ENCODE measurements around the gene TBC1D2. TPM values are rescaled to one million over a fixed set of nuclear protein-coding genes. Genes with fewer than 3 reads are reported as not detected.

The TBC1D2 gene
- total and polyA plus RNA-seq, 2 experiments from 2014 or later, result 3.7 to 6.8 TPM

GRCh38 chr9:98230304-98230703 is 25.1 kb downstream of the TBC1D2 start (continued):
- TF ChIP-seq CTCF (conservative IDR thresholded peaks at IDR 0.05; ENCODE audit: low read depth in 2 of 2) (no peak), ZNF114 (CRISPR knock-in tag; IDR thresholded peaks at IDR 0.05) (no peak), NANOG (IDR thresholded peaks at IDR 0.05; ENCODE audit: borderline replicate concordance) (no peak), JUNB (IDR thresholded peaks at IDR 0.05; ENCODE audit: unreplicated experiment) (no peak)

- Histone ChIP-seq H3K79me2 (replicated peaks; ENCODE audit: insufficient read depth) (no peaks in the 10 kb centered on the region), H3K27ac (ENCODE audit: low read depth) (no peak overlapping the region), H3K4me2 (no peak overlapping the region), H3K36me3 (ENCODE audit: insufficient read depth) (no peaks in the 10 kb centered on the region), H3K9me2 (ENCODE audit: insufficient read depth) (no peaks in the 10 kb centered on the region), H2AFZ (no peak overlapping the region), H3F3A (replicated peaks; ENCODE audit: low read depth) (no peaks in the 10 kb centered on the region), H3K4me1 (ENCODE audit: insufficient read depth) (no peaks in the 10 kb centered on the region), H3K27me3 (ENCODE audit: insufficient read depth) (no peaks in the 10 kb centered on the region), H4K20me1 (replicated peaks; ENCODE audit: insufficient read depth) (no peaks in the 10 kb centered on the region; the same call in 1 of the 2 replicates), H3K4me3 (no peak overlapping the region)
- no peak for ATAC-seq
- H3K9me3 Mint-ChIP-seq, result no peaks in the 10 kb centered on the region
- H3K27me3 Mint-ChIP-seq (ENCODE audit: insufficient read depth, low read depth, poor library complexity), result peaks cover 2% of the 10 kb centered on the region
- H3K27ac Mint-ChIP-seq, result peak overlapping the region; percentile 82; the same call in 1 of the 2 replicates
- no peak for DNase-seq (ENCODE audit: low spot score)
- 0 out of 3 replicates have a peak, but pooled peaks cover 1% of the 10 kb centered on the region for H3K4me1 Mint-ChIP-seq
- H3K4me3 Mint-ChIP-seq, result no peak overlapping the region
- peaks cover 7% of the 10 kb centered on the region; the same call in 1 of the 3 replicates for H3K36me3 Mint-ChIP-seq (ENCODE audit: low read depth)
- no peak for TF ChIP-seq STAT1 (IDR thresholded peaks at IDR 0.05; ENCODE audit: unreplicated experiment)
- TF ChIP-seq CTCF (conservative IDR thresholded peaks at IDR 0.05; ENCODE audit: low read depth in 2 of 2), result no peak
- TF ChIP-seq ETS1 (IDR thresholded peaks at IDR 0.05), result no peak
- no peak for TF ChIP-seq ZNF114 (CRISPR knock-in tag; IDR thresholded peaks at IDR 0.05)
- TF ChIP-seq EZH2phosphoT487 (IDR thresholded peaks at IDR 0.05; ENCODE audit: unreplicated experiment), result no peak
- no peak for TF ChIP-seq POLR2AphosphoS5 (IDR thresholded peaks at IDR 0.05; ENCODE audit: low read depth)
- no peak for TF ChIP-seq ZNF462 (CRISPR knock-in tag; IDR thresholded peaks at IDR 0.05)
- no peak for TF ChIP-seq REST (IDR thresholded peaks at IDR 0.05; ENCODE audit: unreplicated experiment)
- no peak for TF ChIP-seq NANOG (IDR thresholded peaks at IDR 0.05; ENCODE audit: borderline replicate concordance)
Observed at GRCh38 chr9:98229620-98230019, 25.8 kb downstream of the TBC1D2 start.
